GM12878 (cell line): Measurements from ENCODE around the gene NELL1. TPM values are rescaled to one million over a fixed set of nuclear protein-coding genes. Genes with fewer than 3 reads are reported as not detected.

Source experiments
- ATAC-seq: fragments of 200-7000 bp; cut with Tn5 transposase; 3 replicates; pipeline ENCODE4 v1.9.1; 2020; ENCODE audit warnings: mild to moderate bottlenecking, moderate library complexity
- BruUV-seq: library from RNA; stranded (reverse); fragments of 400-500 nt; replicated peaks from 2 replicates; lab custom pipeline; 2021; lab: Mats Ljungman, UMichigan
- CTCF ChIA-PET: fragments of 300-600 bp; sonication (Branson Sonifier 250); formaldehyde crosslinking; extraction: SDS; loops from one replicate; lab custom pipeline; 2021; ENCODE audit warnings: inconsistent platforms; lab: Yijun Ruan, JAX
- POLR2A ChIA-PET: fragments of 350-600 bp; formaldehyde crosslinking; extraction: SDS; loops from one replicate; lab custom pipeline; 2021; ENCODE audit warnings: inconsistent platforms; lab: Charles Lee
- RAD21 ChIA-PET: fragments of 300-600 bp; sonication (Branson Sonifier 250); formaldehyde crosslinking; loops from one replicate; lab custom pipeline; 2023; ENCODE audit warnings: antibody characterized with exemption; ENCODE audit not compliant: unreplicated experiment; lab: Charles Lee
- SMC1A ChIA-PET: fragments of 300-600 bp; sonication (Branson Sonifier 250); formaldehyde crosslinking; loops from one replicate; lab custom pipeline; 2023; ENCODE audit not compliant: unreplicated experiment, uncharacterized antibody; lab: Charles Lee
- DNase-seq: peaks from one replicate; pipeline ENCODE4 v3.0.0-alpha.2; 2011; ENCODE audit warnings: low read depth, low spot score
- FAIRE-seq: peaks from 3 replicates; lab custom pipeline; 2011; peaks lifted over from hg19 to GRCh38; lab: Jason Lieb, UNC
- H2AFZ ChIP-seq: 2 replicates; pipeline ENCODE4 v1.6.0; 2011; ENCODE audit warnings: low read depth, low read length, control low read depth; ENCODE audit not compliant: control insufficient read depth
- H3K27ac ChIP-seq: 2 replicates; pipeline ENCODE4 v1.5.1; 2011; ENCODE audit warnings: control low read depth; ENCODE audit not compliant: control insufficient read depth, insufficient read depth
- H3K27me3 ChIP-seq, 2 experiments: replicated peaks in 1 of 2; 2 replicates each; pipeline versions ENCODE4 v1.6.0 to v1.6.1; 2011; ENCODE audit warnings: low read length in 1 of 2; ENCODE audit not compliant: control insufficient read depth in 2 of 2, insufficient read depth in 2 of 2
- H3K36me3 ChIP-seq, 2 experiments: 2 replicates each; pipeline ENCODE4 v1.5.1; 2011; ENCODE audit warnings: low read length in 1 of 2; ENCODE audit not compliant: control insufficient read depth in 2 of 2, insufficient read depth in 2 of 2
- H3K4me1 ChIP-seq: 2 replicates; pipeline ENCODE4 v1.6.1; 2011; ENCODE audit warnings: mild to moderate bottlenecking, low read length, moderate library complexity, mixed read lengths; ENCODE audit not compliant: control insufficient read depth, insufficient read depth
- H3K4me2 ChIP-seq: 2 replicates; pipeline ENCODE4 v1.6.0; 2011; ENCODE audit warnings: control low read depth; ENCODE audit not compliant: control insufficient read depth, insufficient read depth
- H3K4me3 ChIP-seq: fragments of 200-600 bp; sonication (generic); 2 replicates; pipeline ENCODE4 v1.5.1; 2016
- H3K79me2 ChIP-seq: 2 replicates; pipeline ENCODE4 v1.6.0; 2011; ENCODE audit warnings: low read length; ENCODE audit not compliant: control insufficient read depth, insufficient read depth
- H3K9ac ChIP-seq: 2 replicates; pipeline ENCODE4 v1.8.0; 2011; ENCODE audit warnings: low read length, control low read depth, mixed read lengths; ENCODE audit not compliant: control insufficient read depth, insufficient read depth
- H3K9me3 ChIP-seq: replicated peaks from 3 replicates; pipeline ENCODE4 v1.5.1; 2011; ENCODE audit warnings: mild to moderate bottlenecking, low read length; ENCODE audit not compliant: control insufficient read depth, insufficient read depth
- H4K20me1 ChIP-seq: 2 replicates; pipeline ENCODE4 v1.6.0; 2011; ENCODE audit not compliant: control insufficient read depth, insufficient read depth
- ATF2 ChIP-seq: IDR thresholded peaks from 2 replicates; pipeline ENCODE4 v1.6.1; 2012; ENCODE audit warnings: low read length, inconsistent platforms
- ELK1 ChIP-seq: IDR thresholded peaks from 2 replicates; pipeline ENCODE4 v1.6.1; 2012; ENCODE audit warnings: low read depth, low read length, improper control_type of control experiment
- NR2C2 ChIP-seq: IDR thresholded peaks from 2 replicates; pipeline ENCODE4 v1.6.1; 2011; ENCODE audit warnings: borderline replicate concordance, low read depth; ENCODE audit not compliant: control insufficient read depth, insufficient read length
- NR2F1 ChIP-seq: fragments of 450-650 bp; conservative IDR thresholded peaks from 2 replicates; pipeline ENCODE4 v1.6.1; 2017; ENCODE audit warnings: mild to moderate bottlenecking
- REST ChIP-seq: IDR thresholded peaks from 2 replicates; pipeline ENCODE4 v1.6.1; 2012; ENCODE audit warnings: mild to moderate bottlenecking, low read depth, low read length
- RFX5 ChIP-seq: IDR thresholded peaks from 2 replicates; pipeline ENCODE4 v1.6.1; 2011; ENCODE audit warnings: low read depth, low read length, improper control_type of control experiment
- SMAD1 ChIP-seq: fragments of 450-650 bp; IDR thresholded peaks from 2 replicates; pipeline ENCODE4 v1.6.1; 2018; ENCODE audit warnings: mild to moderate bottlenecking, low read depth; ENCODE audit not compliant: partially characterized antibody
- WGBS: methylation state at CpG from one replicate; pipeline ENCODE4 v1.1.6; 2016; ENCODE audit warnings: low lambda C conversion rate; ENCODE audit not compliant: insufficient replicate concordance, insufficient coverage; ENCODE audit errors: missing lambda C conversion rate; 5-methylcytosine and 5-hydroxymethylcytosine counted together
- in situ Hi-C: fragments of 300-500 bp; cut with MboI; formaldehyde crosslinking; loops from 9 replicates; pipeline ENCODE4 v1.14.3; 2018; ENCODE audit warnings: mixed read lengths
- intact Hi-C: fragments of 100-400 bp; cut with micrococcal nuclease; formaldehyde crosslinking; loops from one replicate; pipeline ENCODE4 v1.14.2; 2022; ENCODE audit not compliant: unreplicated experiment
- polyA plus RNA-seq, 11 experiments: library from polyadenylated mRNA; depleted of rRNA in 4 of 11; unstranded in 6 of 11; stranded (reverse) in 5 of 11; fragments of >200 nt; fragmentation: Nextera tagmentation in 4 of 11; fragmentation: Illumina TruSeq in 1 of 11; extraction: Ambion mirVana in 4 of 11; extraction: Trizol in 1 of 11; gene quantifications; 1 replicate in 1 of 11; 2 replicates in 10 of 11; pipeline versions ENCODE4 v1.2.1 to v1.2.3, GENCODE V29; 2011 to 2016; ENCODE audit warnings: inconsistent platforms in 2 of 11, missing spikeins in 2 of 11, low read depth in 1 of 11
- total RNA-seq, 4 experiments: library from RNA; depleted of rRNA in 3 of 4; stranded (reverse); fragments of >200 nt in 3 of 4; fragmentation: Illumina TruSeq in 1 of 4; extraction: Trizol in 1 of 4; gene quantifications; 2 replicates each; pipeline versions ENCODE4 v1.2.1 to v1.2.3, GENCODE V29; 2013 to 2021

NELL1 gene
- total and polyA plus RNA-seq, 10 of the 15 experiments (the other 5 are each of a cell fraction or from before 2014, with no cell fraction given): 0.02 to 0.12 TPM; not detected in 8

- H3K36me3 ChIP-seq: no peaks in the 10 kb centered on the region
- BruUV-seq: no TSS peak
- no peaks in the 10 kb centered on the region for H3K79me2 ChIP-seq
- ChIA-PET POLR2A (no interaction called here), RAD21 (no interaction called here), CTCF (no interaction called here), SMC1A (interaction anchor here (0.6 kb wide), 1 partner anchor 751 kb away, joined by 3 read pairs; no protein-coding TSS in a partner anchor)
- in situ Hi-C loops (no loop called here), intact Hi-C loops (no loop called here)
- H3K9me3 ChIP-seq: no peaks in the 10 kb centered on the region
- no peak overlapping the region for H3K27ac ChIP-seq
- H3K4me3 ChIP-seq: no peak overlapping the region
- FAIRE-seq (no peak), DNase-seq (no peak), ATAC-seq (no peak)
- H3K4me1 ChIP-seq: no peaks in the 10 kb centered on the region
- WGBS: 47% methylated on average over 2 of the region's 2 CpGs
- no peak overlapping the region for H2AFZ ChIP-seq
- no peak for TF ChIP-seq ATF2
- no peaks in the 10 kb centered on the region for H3K27me3 ChIP-seq
- no peak overlapping the region for H3K9ac ChIP-seq
- no peak overlapping the region for H3K4me2 ChIP-seq
- H4K20me1 ChIP-seq: no peaks in the 10 kb centered on the region
Measured at GRCh38 chr11:21195995-21196394, 526.6 kb downstream of the NELL1 start.

- Histone ChIP-seq H3K36me3 (no peaks in the 10 kb centered on the region), H3K4me3 (no peak overlapping the region), H3K27ac (no peak overlapping the region), H3K4me2 (no peak overlapping the region), H3K79me2 (no peaks in the 10 kb centered on the region), H3K9ac (no peak overlapping the region), H4K20me1 (no peaks in the 10 kb centered on the region), H3K27me3 (no peaks in the 10 kb centered on the region), H2AFZ (no peak overlapping the region), H3K9me3 (no peaks in the 10 kb centered on the region), H3K4me1 (no peaks in the 10 kb centered on the region)
- RAD21 ChIA-PET: no interaction called here
- no TSS peak for BruUV-seq
- CTCF ChIA-PET: interaction anchor here (1.3 kb wide), 1 partner anchor 313 kb away, joined by 3 read pairs; no protein-coding TSS in a partner anchor
- WGBS: 2% methylated on average over 3 of the region's 3 CpGs
- SMC1A ChIA-PET: interaction anchor here (0.8 kb wide), 1 partner anchor 20 kb away, joined by 3 read pairs; no protein-coding TSS in a partner anchor
- intact Hi-C loops (no loop called here), in situ Hi-C loops (no loop called here)
- TF ChIP-seq SMAD1 (no peak), RFX5 (no peak), NR2C2 (no peak), ELK1 (no peak), REST (no peak), NR2F1 (no peak)
- POLR2A ChIA-PET: no interaction called here
- no peak for DNase-seq
- ATAC-seq: no peak
- no peak for FAIRE-seq
Measured at GRCh38 chr11:21198498-21198897, 529.1 kb downstream of the NELL1 start.
